K562 (cell line): ENCODE results near the gene ARHGEF26. TPM values are rescaled to one million over a fixed set of nuclear protein-coding genes. Genes with fewer than 3 reads are reported as not detected.

ENCODE experiments used
- ATAC-seq: fragments of 200-7000 bp; cut with Tn5 transposase; 3 replicates; pipeline ENCODE4 v1.9.1; 2020; ENCODE audit warnings: moderate library complexity
- BruUV-seq: library from RNA; stranded (reverse); fragments of 400-500 nt; replicated peaks from 2 replicates; lab custom pipeline; 2021; lab: Mats Ljungman, UMichigan
- CTCF ChIA-PET: fragments of 300-600 bp; formaldehyde crosslinking; extraction: SDS; loops from one replicate; lab custom pipeline; 2021; ENCODE audit warnings: low intra/inter-chr PET ratio; lab: Yijun Ruan, JAX
- POLR2A ChIA-PET: fragments of 300-600, 350-650 bp; sonication (Branson Sonifier 250); formaldehyde crosslinking; extraction: SDS; loops from one replicate; lab custom pipeline; 2021; ENCODE audit warnings: antibody characterized with exemption, inconsistent platforms; lab: Yijun Ruan, JAX
- DNase-seq, 4 experiments: peaks; one replicate each; pipeline versions ENCODE4 v3.0.0 to v3.0.0-alpha.2; 2011 to 2018; ENCODE audit warnings: low spot score in 3 of 4, mixed read lengths in 3 of 4; ENCODE audit errors: extremely low read depth in 1 of 4
- FAIRE-seq: peaks from 2 replicates; lab custom pipeline; 2011; peaks lifted over from hg19 to GRCh38; lab: Jason Lieb, UNC
- H2AFZ ChIP-seq: 2 replicates; pipeline ENCODE4 v1.6.0; 2011; ENCODE audit warnings: low read depth, low read length, control low read depth, inconsistent platforms
- H3K27ac ChIP-seq: fragments of 200-600 bp; 3 replicates; pipeline ENCODE4 v1.8.0; 2011; ENCODE audit warnings: low read depth, mild to moderate bottlenecking, control low read depth, inconsistent platforms, low read length, moderate library complexity, mixed read lengths; ENCODE audit errors: extremely low read depth
- H3K27me3 ChIP-seq, 2 experiments: fragments of 300-600 bp in 1 of 2; 2 replicates in 1 of 2; 3 replicates in 1 of 2; pipeline versions ENCODE4 v1.6.0 to v1.8.0; 2011; ENCODE audit warnings: inconsistent platforms in 2 of 2, low read length in 2 of 2, mild to moderate bottlenecking in 1 of 2, mixed read lengths in 1 of 2, moderate library complexity in 1 of 2; ENCODE audit not compliant: control insufficient read depth in 2 of 2, insufficient read depth in 2 of 2
- H3K36me3 ChIP-seq: fragments of 300-600 bp; 3 replicates; pipeline ENCODE4 v1.8.0; 2011; ENCODE audit warnings: mild to moderate bottlenecking, low read length, inconsistent platforms; ENCODE audit not compliant: control insufficient read depth, insufficient read depth
- H3K4me1 ChIP-seq, 2 experiments: fragments of 200-600 bp in 1 of 2; replicated peaks in 1 of 2; 2 replicates in 1 of 2; 3 replicates in 1 of 2; pipeline versions ENCODE4 v1.5.1 to v1.8.0; 2011; ENCODE audit warnings: inconsistent platforms in 2 of 2, low read length in 2 of 2, mild to moderate bottlenecking in 1 of 2, mixed read lengths in 1 of 2, moderate library complexity in 1 of 2; ENCODE audit not compliant: control insufficient read depth in 2 of 2, insufficient read depth in 2 of 2
- H3K4me2 ChIP-seq: 2 replicates; pipeline ENCODE4 v1.6.1; 2011; ENCODE audit warnings: low read length, control low read depth, inconsistent platforms, mixed read lengths; ENCODE audit not compliant: insufficient read depth
- H3K4me3 ChIP-seq: fragments of 200-600 bp; sonication (generic), shearing (Covaris generic); 2 replicates; pipeline ENCODE4 v1.5.1; 2016; ENCODE audit warnings: control low read depth, inconsistent platforms
- H3K79me2 ChIP-seq: fragments of 200-600 bp; 3 replicates; pipeline ENCODE4 v1.8.0; 2011; ENCODE audit warnings: low read length, inconsistent platforms; ENCODE audit not compliant: control insufficient read depth, insufficient read depth
- H3K9ac ChIP-seq, 2 experiments: 2 replicates each; pipeline versions ENCODE4 v1.6.0 to v1.6.1; 2011; ENCODE audit warnings: low read depth in 2 of 2, low read length in 2 of 2, control low read depth in 1 of 2, inconsistent platforms in 1 of 2, mild to moderate bottlenecking in 1 of 2, mixed read lengths in 1 of 2; ENCODE audit not compliant: insufficient read depth in 1 of 2
- H3K9me1 ChIP-seq: one replicate; pipeline ENCODE4 v1.6.0; 2011; ENCODE audit warnings: inconsistent platforms, mild to moderate bottlenecking, low read length, moderate library complexity; ENCODE audit not compliant: control insufficient read depth, insufficient read depth
- H3K9me3 ChIP-seq: replicated peaks from 2 replicates; pipeline ENCODE4 v1.5.1; 2011; ENCODE audit warnings: low read depth, low read length, inconsistent platforms; ENCODE audit not compliant: control insufficient read depth, insufficient read depth
- H4K20me1 ChIP-seq: replicated peaks from 2 replicates; pipeline ENCODE4 v1.6.1; 2011; ENCODE audit warnings: low read length, inconsistent platforms, mixed read lengths; ENCODE audit not compliant: control insufficient read depth, insufficient read depth
- HMGN3 ChIP-seq: IDR thresholded peaks from 2 replicates; pipeline ENCODE4 v1.6.1; 2011; ENCODE audit warnings: borderline replicate concordance, low read depth, mild to moderate bottlenecking, mixed read lengths, low read length; ENCODE audit not compliant: insufficient read length; ENCODE audit errors: extremely low read depth
- RCOR1 ChIP-seq, 2 experiments: IDR thresholded peaks; 2 replicates each; pipeline ENCODE4 v1.6.1; 2012; ENCODE audit warnings: low read depth in 2 of 2, low read length in 2 of 2, borderline replicate concordance in 1 of 2, improper control_type of control experiment in 1 of 2
- SMAD3 ChIP-seq: fragments of 450-650 bp; formaldehyde crosslinking; conservative IDR thresholded peaks from 2 replicates; pipeline ENCODE4 v1.4.0; 2020; ENCODE audit warnings: mild to moderate bottlenecking
- TCF7L2 ChIP-seq: fragments of 150-350 bp; IDR thresholded peaks from 2 replicates; pipeline ENCODE4 v1.6.1; 2016; ENCODE audit warnings: low read depth, mild to moderate bottlenecking, low read length, moderate library complexity
- ZFX ChIP-seq: sonication (generic); formaldehyde crosslinking; IDR thresholded peaks from 2 replicates; pipeline ENCODE4 v1.8.0; 2022; ENCODE audit warnings: mild to moderate bottlenecking, missing genetic modification reagents, moderate library complexity
- ZNF3 ChIP-seq: fragments of 250-450 bp; sonication (Bioruptor Pico); IDR thresholded peaks from 2 replicates; pipeline ENCODE4 v1.5.0; 2021; ENCODE audit warnings: mild to moderate bottlenecking, moderate library complexity
- WGBS: fragments of 100-300 bp; shearing (Covaris generic); methylation state at CpG from one replicate; pipeline ENCODE4 v1.1.6; 2016; ENCODE audit warnings: low coverage, mixed read lengths; ENCODE audit not compliant: insufficient coverage; ENCODE audit errors: missing lambda C conversion rate; 5-methylcytosine and 5-hydroxymethylcytosine counted together
- in situ Hi-C: fragments of 300-500 bp; cut with MboI; formaldehyde crosslinking; loops from 4 replicates; pipeline ENCODE4 v1.15.0; 2018; ENCODE audit warnings: inconsistent platforms, mixed read lengths
- intact Hi-C: fragments of 100-400 bp; cut with micrococcal nuclease; formaldehyde crosslinking; loops from 2 replicates; pipeline ENCODE4 v1.14.2; 2022
- polyA plus RNA-seq, 8 experiments: library from polyadenylated mRNA; depleted of rRNA in 4 of 8; stranded (reverse) in 5 of 8; unstranded in 3 of 8; fragments of >200 nt; fragmentation: Nextera tagmentation in 2 of 8; fragmentation: Illumina TruSeq in 1 of 8; extraction: Ambion mirVana in 2 of 8; extraction: Trizol in 1 of 8; gene quantifications; 2 replicates each; pipeline versions ENCODE4 v1.2.1 to v1.2.3, GENCODE V29; 2011 to 2014; ENCODE audit warnings: inconsistent platforms in 1 of 8, missing spikeins in 1 of 8
- total RNA-seq, 7 experiments: library from RNA; depleted of rRNA in 6 of 7; stranded (reverse); fragments of >200 nt in 6 of 7; fragmentation: Illumina TruSeq in 2 of 7; extraction: Trizol in 2 of 7; gene quantifications; 2 replicates each; pipeline versions ENCODE4 v1.2.1 to v1.2.3, GENCODE V29; 2011 to 2021; ENCODE audit warnings: low replicate concordance in 1 of 7
- TF ChIP-seq, protein P1 (sequence below): fragments of 250-450 bp; sonication (Bioruptor Pico); IDR thresholded peaks from 2 replicates; pipeline ENCODE4 v1.4.0; 2020; ENCODE audit warnings: mild to moderate bottlenecking, moderate library complexity

ARHGEF26 gene
- total and polyA plus RNA-seq, 9 of the 15 experiments (the other 6 are each of a cell fraction or from before 2014, with no cell fraction given): 0.01 to 0.11 (median 0.04) TPM; not detected in 2

- TF ChIP-seq RCOR1 (IDR thresholded peaks at IDR 0.05; ENCODE audit: borderline replicate concordance in 1 of 2, low read depth in 2 of 2, low read length in 2 of 2) (no peak), TCF7L2 (no peak)
- TF ChIP-seq, all 486 proteins: peak for 0
Observed at GRCh38 chr3:154247806-154248415, 126.7 kb downstream of the ARHGEF26 start (continued).

DNA sequence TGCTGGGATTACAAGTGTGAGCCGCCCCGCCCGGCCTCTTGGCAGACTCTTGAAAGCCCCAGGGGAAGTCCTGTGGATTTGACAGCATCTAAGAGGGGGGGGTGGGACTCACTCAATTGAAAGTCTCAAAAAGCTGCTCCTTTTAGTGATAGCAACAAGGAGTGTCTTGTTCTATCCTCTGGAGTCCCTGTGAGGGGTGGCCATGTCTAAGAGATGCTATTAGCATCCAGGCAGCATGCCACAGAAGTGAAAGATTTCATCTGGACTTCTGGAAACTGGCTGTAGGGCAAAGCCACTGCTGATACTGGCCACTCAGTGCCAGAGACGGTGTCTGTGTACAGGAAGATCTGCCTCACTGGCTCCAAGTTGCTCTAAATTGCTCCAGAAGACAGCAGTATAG lies 129.1 kb downstream of the ARHGEF26 start:
- 47% methylated on average over 3 of the region's 4 CpGs for WGBS
- no peaks in the 10 kb centered on the region; the same call in 2 of the 3 replicates for H3K36me3 ChIP-seq
- TF ChIP-seq ZNF3 (CRISPR knock-in tag) (no peak), ZFX (CRISPR knock-in tag) (no peak), HMGN3 (no peak), SMAD3 (no peak)
- TF ChIP-seq, protein P1, sequence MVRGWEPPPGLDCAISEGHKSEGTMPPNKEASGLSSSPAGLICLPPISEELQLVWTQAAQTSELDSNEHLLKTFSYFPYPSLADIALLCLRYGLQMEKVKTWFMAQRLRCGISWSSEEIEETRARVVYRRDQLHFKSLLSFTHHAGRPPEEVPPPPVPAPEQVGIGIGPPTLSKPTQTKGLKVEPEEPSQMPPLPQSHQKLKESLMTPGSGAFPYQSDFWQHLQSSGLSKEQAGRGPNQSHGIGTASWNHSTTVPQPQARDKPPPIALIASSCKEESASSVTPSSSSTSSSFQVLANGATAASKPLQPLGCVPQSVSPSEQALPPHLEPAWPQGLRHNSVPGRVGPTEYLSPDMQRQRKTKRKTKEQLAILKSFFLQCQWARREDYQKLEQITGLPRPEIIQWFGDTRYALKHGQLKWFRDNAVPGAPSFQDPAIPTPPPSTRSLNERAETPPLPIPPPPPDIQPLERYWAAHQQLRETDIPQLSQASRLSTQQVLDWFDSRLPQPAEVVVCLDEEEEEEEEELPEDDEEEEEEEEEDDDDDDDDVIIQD (CRISPR knock-in tag): no peak
- no peak overlapping the region for H2AFZ ChIP-seq
- ATAC-seq (no peak), FAIRE-seq (no peak), DNase-seq (no peak)
- H3K27me3 ChIP-seq: no peaks in the 10 kb centered on the region
- in situ Hi-C loops (loop anchor here (10.0 kb wide), 1 partner anchor 1225 kb away; no protein-coding TSS in a partner anchor), intact Hi-C loops (loop anchor here (5.0 kb wide), 2 partner anchors 648 to 1223 kb away; no protein-coding TSS in a partner anchor)
- no TSS peak for BruUV-seq
- no peaks in the 10 kb centered on the region for H3K9me3 ChIP-seq
- no peak overlapping the region for H3K9ac ChIP-seq
- ChIA-PET POLR2A (no interaction called here), CTCF (interaction anchor here (0.6 kb wide), 1 partner anchor 153 kb away, joined by 3 read pairs; no protein-coding TSS in a partner anchor)
- H4K20me1 ChIP-seq: no peaks in the 10 kb centered on the region
- H3K79me2 ChIP-seq: no peaks in the 10 kb centered on the region
- no peak overlapping the region for H3K4me3 ChIP-seq
- H3K4me2 ChIP-seq: no peak overlapping the region
- no peak overlapping the region for H3K27ac ChIP-seq
- H3K4me1 ChIP-seq: no peaks in the 10 kb centered on the region
- H3K9me1 ChIP-seq: no peaks in the 10 kb centered on the region
